HG03139 (cell line): ENCODE results near the gene SOWAHA.
A peak's percentile ranks its signal among the peaks of the same experiment; 100 is the strongest.
"Not testable (repeated sequence)": the region's sequence is repeated elsewhere in the genome, so short reads cannot be mapped to it uniquely, and the experiment has no call there.

Experiments used
- ATAC-seq: cut with Tn5 transposase; IDR thresholded peaks from one replicate; pipeline ENCODE4 v1.9.1; 2021; ENCODE audit not compliant: unreplicated experiment

SOWAHA gene

DNA sequence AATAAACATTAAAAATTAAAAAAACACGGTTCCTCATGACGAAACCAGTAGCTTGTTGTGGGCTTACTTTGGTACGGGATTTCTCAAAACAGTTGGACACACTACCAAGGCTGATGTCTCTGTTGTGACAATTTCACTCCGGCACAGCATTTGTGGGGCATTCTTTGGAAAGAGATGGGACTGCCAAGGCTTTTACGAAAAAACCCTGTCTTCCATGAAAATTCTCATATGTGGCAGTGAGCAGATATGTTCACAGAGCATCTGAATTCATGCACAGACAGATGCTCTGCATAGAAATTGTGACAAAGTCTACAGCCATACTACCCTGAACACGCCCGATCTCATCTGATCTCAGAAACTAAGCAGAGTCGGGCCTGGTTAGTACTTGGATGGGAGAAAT is 35.2 kb downstream of the SOWAHA start:
- no peak for ATAC-seq

DNA sequence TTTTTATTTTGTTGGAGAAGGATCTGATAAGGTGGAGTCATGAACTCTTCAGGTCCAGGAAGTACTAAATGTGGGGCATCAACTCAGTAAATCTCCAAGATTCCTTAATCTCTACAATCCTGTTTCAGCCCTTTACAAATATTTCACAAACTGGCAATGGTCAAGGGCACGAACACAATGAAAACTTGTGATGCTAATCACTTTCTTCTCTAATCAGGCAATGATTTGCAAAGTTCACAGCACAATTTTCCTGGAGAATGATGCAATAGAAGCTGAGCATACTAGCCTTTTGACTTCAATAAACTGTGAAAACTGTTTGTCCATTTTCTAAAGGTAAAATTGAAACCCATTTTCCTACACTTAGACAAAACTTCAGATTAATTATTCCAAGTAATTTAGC is 36.2 kb downstream of the SOWAHA start:
- no peak for ATAC-seq

DNA sequence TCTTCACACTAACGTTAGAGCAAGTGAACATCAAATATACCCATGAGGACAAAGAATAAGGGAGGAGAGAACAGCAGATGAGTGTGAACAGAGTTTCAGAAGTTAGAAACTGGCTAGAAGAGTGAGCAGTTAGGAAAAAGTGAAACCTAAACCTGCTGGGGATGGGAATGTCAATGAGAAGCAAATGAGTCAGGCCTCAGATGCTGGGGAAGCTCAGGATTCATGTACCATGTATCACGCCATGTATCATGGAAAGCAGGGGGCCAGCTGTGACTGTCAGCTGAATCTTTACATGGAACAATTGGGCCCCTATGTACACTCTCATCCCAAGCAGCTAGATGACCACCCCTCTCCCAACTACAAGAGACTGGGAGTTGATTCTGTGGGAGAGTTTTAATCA is 37.0 kb downstream of the SOWAHA start:
- ATAC-seq: no peak

- ATAC-seq: no peak
These were observed 40.2 kb downstream of the SOWAHA start for GRCh38 chr5:132853323-132853722.

- no peak for ATAC-seq
These were observed 40.7 kb downstream of the SOWAHA start for GRCh38 chr5:132853790-132854189.

- no peak for ATAC-seq
These were observed 41.2 kb downstream of the SOWAHA start for GRCh38 chr5:132854301-132854700.

DNA sequence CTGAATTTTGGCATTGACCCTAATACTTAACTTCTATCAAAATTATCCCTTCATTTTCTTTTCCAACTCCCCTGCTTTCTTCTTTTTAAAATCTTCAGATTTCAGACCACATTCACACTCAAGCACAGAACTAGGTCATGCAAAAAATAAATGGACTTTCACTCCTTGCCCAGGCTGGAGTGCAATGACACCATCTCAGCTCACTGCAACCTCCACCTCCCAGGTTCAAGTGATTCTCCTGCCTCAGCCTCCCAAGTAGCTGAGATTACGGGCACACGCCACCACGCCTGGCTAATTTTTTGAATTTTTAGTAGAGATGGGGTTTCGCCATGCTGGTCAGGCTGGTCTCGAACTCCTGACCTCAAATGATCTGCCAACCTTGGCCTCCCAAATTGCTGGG is 41.9 kb downstream of the SOWAHA start:
- ATAC-seq: not testable (repeated sequence)

DNA sequence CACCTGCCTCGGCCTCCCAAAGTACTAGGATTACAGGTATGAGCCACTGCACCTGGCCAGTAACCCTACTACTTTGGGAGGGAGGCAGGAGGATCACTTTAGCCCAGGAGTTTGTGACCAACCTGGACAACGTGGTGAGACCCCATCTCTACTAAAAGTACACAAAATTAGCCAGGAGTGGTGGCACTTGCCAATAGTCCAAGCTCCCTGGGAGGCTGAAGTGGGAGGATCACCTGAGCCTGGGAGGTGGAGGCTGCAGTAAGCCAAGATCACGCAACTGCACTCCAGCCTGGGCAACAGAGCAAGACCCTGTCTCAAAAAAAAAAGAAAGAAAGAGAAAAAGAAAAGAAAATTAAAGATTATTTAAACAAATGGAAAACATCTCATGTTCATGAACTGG is 42.9 kb downstream of the SOWAHA start:
- no peak for ATAC-seq

DNA sequence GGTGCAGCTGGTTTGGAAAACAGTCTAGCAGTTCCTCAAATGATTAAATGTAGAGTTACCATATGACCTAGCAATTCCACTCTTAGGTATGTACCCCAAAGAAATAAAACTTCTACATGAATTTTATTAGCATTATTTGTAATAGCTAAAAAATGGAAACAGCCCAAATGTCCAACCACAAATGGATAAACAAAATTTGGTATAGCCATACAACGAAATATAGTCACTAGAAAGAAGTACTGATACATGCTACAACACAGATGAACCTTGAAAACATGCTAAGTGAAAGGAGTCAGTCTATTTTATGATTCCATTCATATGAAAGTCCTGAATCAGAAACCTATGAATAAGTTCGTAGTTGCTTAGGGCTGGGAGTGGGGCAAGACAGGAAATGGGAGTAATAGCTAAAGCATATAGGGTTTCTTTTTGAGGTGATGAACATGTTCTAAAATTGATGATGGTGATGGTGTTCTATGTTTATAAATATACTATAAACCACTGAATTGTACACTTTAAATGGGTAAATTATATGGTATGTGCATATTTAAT is 46.9 kb downstream of the SOWAHA start:
- no peak for ATAC-seq

- no peak for ATAC-seq
These were observed 47.6 kb downstream of the SOWAHA start for GRCh38 chr5:132860742-132861141.

DNA sequence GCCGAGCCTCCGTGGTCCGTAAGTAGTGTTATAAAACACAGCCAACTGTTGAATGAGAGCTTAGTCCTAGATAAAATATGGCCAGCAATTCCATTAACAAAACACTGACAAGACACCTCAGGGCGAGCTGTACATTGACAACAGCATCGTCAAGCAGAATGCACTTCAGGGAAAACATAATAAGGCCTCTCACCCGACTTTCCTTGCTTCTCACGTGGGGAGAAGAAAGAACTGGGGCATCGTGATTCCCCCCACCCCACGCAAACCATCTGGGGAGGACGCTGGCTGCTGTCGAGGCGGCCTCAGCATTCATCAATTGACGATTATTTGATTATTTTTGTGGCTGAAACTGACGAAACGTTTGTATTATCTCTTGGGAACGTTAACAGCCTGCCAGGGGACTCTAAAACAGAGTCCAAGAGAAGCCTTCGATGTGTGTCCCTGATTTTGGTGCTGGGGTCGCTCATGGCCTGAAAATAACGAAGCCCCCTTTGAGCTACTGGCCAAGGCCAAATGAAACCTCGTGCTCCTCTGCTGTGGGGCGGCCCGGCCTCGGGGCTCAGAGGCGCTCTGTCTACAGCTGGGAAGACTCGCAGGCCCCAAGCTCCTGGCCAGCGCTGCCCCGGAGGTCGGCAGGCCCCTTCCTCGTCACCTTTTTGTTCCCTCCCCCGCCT is 52.7 kb downstream of the SOWAHA start:
- ATAC-seq: peak; percentile 27
